GM19238 (cell line): ENCODE results near the gene CTTNBP2NL.
"Not testable (repeated sequence)": the region's sequence is repeated elsewhere in the genome, so short reads cannot be mapped to it uniquely, and the experiment has no call there.

Experiments
- DNase-seq: peaks from one replicate; pipeline ENCODE4 v3.0.0; 2011; ENCODE audit warnings: low spot score; ENCODE audit not compliant: insufficient read length

CTTNBP2NL gene

GRCh38 chr1:112386731-112387346, 9.2 kb upstream of the CTTNBP2NL start:
- no peak for DNase-seq

GRCh38 chr1:112387807-112388206, 8.2 kb upstream of the CTTNBP2NL start:
- no peak for DNase-seq

DNA sequence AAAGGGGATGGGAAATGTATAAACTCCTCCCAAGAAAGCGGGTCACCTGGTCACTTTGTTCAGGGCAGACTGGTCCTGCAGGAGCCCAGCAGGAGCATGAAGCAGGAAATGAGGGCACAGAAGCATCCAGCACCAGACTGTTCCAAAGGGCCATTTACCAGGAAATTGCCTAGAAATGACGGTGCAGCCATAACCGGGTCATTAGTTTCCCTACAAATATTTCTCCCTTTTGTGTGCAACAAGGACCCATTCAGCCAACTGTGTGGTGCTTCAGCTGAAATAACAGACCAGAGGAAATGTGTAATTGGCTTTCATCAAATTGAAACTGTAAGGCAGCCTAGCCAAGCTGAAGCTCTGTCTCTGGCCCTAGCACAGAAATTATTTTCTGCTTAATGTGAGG, 7.6 kb upstream of the CTTNBP2NL start:
- no peak for DNase-seq

DNA sequence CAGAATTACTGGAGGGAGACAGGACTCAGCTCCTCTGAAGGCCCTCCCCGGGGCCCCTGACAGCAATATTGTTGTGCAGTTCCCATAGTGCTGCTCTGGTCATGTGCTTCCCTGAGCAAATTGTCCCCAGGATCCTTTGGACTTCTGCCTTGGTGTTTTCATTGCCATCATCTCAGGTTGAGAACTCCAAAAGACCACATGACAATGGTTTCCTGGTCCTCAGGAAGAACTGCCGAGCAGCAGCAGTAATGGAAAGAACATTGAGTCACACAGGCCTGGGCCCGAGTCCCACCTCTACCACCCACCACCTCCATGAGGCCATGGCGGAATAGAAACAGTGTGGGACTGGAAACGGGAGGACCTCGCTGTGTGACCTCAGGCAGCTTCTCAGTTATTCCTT, 6.3 kb upstream of the CTTNBP2NL start:
- no peak for DNase-seq

DNA sequence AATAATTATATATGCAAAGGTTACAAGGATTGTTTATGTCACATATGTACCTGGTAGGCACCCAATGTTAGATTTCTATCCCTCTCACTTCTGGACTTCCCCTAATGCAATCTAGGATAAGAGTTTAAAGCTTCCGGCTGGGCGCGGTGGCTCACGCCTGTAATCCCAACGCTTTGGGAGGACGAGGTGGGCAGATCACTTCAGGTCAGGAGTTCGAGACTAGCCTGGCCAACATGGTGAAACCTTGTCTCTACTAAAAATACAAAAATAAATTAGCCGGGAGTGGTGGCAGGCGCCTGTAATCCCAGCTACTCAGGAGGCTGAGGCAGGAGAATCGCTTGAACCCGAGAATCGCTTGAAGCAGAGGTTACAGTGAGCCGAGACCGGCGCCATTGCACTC, 5.7 kb upstream of the CTTNBP2NL start:
- DNase-seq = not testable (repeated sequence)

- peak; percentile 76 for DNase-seq
Measured at GRCh38 chr1:112390775-112391602, 5.0 kb upstream of the CTTNBP2NL start.

DNA sequence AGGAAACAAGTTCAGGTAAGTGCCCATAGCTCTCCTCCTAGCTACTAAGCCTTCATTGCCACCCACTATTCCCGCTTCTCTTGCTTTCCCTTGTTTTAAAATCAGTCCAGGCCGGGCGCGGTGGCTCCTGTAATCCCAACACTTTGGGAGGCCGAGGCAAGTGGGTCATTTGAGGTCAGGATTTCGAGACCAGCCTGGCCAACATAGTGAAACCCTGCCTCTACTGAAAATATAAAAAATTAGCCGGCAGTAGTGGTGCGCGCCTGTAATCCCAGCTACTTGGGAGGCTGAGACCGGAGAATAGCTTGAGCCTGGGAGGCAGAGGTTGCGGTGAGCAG, 4.4 kb upstream of the CTTNBP2NL start:
- DNase-seq = no peak

DNA sequence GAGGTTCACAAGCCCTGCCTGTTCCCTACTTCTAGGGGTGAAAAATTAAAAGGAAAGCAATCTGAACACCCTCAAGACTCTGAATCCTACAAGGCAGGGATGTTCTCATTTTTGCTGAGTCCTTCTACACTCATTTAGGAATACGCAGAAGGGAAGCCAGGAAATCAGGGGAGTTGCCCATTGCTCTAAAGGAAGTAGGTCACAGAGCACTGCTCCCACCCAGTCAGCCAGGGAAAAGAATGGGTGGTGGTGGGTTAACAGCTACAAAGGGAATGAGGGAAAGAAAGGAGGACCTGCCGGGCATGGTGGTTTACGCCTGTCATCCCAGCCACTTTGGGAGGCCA, 2.4 kb upstream of the CTTNBP2NL start:
- no peak for DNase-seq

- DNase-seq = no peak
Measured at GRCh38 chr1:112394743-112395062, 1.3 kb upstream of the CTTNBP2NL start.

GRCh38 chr1:112395256-112395820, 676 bp upstream of the CTTNBP2NL start:
- DNase-seq = no peak

- no peak for DNase-seq
Measured at GRCh38 chr1:112396653-112397471, 848 bp downstream of the CTTNBP2NL start.

- DNase-seq = no peak
Measured at GRCh38 chr1:112397841-112398240, 1.8 kb downstream of the CTTNBP2NL start.

DNA sequence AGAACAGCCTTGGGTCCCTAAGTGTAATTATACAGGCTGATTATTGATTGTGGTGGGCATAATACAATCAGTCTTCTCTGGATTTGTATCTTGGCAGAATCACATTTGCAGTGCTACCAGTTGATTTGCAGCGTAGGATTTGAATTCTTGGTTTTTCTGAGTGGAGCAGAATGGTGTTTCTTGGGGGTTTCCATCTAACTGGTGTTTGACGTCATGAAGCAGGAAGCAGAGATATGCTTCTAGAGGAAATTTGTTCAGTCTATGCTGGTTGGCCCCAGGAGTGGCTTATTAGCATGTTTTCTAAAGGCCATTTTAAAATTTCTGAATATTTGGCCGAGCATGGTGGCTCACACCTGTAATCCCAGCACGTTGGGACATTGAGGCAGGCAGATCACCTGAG, 3.4 kb downstream of the CTTNBP2NL start:
- DNase-seq = no peak

GRCh38 chr1:112400706-112401105, 4.7 kb downstream of the CTTNBP2NL start:
- DNase-seq = not testable (repeated sequence)

DNA sequence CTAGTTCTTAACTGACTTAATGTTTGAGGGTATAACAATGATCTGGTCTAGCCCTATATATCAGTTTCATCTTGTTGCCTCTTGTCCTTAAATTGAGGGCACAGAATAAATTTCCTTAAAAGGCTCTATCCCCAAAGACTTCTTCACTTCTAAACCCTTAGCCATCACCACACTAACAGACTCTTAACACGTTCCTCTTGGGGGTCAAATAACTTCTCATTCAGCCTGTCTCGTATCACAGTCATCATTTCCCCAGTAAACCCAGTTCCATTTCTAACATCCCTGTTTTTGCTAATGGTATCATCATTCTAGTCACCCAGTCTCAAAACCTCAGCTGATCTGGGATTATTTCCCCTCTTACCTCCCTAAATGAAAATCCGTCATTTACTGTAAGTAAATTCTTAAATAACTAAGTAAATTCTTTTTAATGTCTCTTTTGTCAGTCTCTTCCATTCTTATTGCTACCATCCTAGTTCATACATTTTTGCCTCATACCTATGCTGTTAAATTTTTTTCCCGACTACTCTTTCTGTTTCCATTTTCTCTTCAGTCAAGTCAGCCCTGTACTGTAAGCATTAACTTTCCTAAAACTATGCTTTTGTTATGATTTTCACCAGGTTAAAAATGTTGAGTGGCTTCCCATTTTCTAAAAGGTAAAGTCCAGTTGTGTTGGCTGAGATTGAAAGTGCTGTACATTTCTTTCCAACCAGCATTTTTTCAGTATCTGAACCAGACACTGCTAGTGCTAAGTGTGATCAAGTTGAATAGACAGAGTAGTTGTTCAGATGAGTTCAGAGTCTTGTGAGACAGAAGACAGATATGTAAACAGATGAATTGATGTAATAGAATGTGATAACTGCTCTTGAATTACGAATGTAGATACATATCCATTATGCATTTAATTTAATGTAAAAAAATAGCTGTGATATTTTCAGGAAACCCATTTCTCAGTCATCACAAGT, 6.9 kb downstream of the CTTNBP2NL start:
- DNase-seq = no peak

DNA sequence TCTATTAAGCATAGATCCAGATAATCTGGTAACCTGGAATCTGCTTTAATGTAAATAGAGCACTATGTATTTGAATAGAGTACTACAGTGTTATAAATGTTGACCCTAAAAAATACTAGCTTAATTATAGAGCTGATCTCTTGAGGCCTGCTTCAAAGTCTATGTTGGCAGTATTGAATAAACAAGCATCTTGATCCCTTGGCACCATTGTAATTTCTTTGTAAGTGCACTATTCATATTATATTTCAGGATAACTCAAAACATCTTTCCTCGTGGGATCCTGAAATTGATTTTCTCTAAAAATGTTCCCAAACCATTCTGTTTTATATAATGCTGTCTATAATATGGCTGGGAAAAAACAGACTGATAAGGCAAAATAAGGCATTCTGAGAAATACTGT, 10.8 kb downstream of the CTTNBP2NL start:
- DNase-seq = no peak

GRCh38 chr1:112409414-112409813, 13.4 kb downstream of the CTTNBP2NL start:
- no peak for DNase-seq

GRCh38 chr1:112410673-112411072, 14.7 kb downstream of the CTTNBP2NL start:
- DNase-seq = no peak

DNA sequence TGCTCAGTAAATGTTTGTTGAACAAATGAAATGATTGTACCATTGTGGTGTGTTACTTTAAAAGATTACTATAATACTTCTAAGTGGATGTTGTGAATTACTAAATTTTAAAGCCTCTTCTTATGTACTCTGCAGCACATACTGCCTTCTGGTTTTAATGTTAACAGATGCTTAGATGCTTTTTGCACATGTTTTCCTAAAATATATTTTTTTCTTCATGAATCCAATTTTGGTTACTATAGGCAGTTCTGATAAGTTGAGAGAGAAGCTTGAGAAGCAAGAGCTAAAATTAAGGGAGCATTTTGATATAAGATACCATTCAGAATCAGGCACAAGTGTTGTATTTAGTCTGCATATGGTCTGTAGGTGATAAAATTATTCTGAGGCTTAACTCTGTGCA, 21.3 kb downstream of the CTTNBP2NL start:
- DNase-seq = no peak

- DNase-seq = no peak
Measured at GRCh38 chr1:112418099-112418892, 22.3 kb downstream of the CTTNBP2NL start.
